GM12878 (cell line): ENCODE data around the gene DLG4. TPM values are rescaled to one million over a fixed set of nuclear protein-coding genes. Genes with fewer than 3 reads are reported as not detected.

Source experiments
- ATAC-seq: fragments of 200-7000 bp; cut with Tn5 transposase; 3 replicates; pipeline ENCODE4 v1.9.1; 2020; ENCODE audit warnings: mild to moderate bottlenecking, moderate library complexity
- BruUV-seq: library from RNA; stranded (reverse); fragments of 400-500 nt; replicated peaks from 2 replicates; lab custom pipeline; 2021; lab: Mats Ljungman, UMichigan
- CTCF ChIA-PET: fragments of 300-600 bp; sonication (Branson Sonifier 250); formaldehyde crosslinking; extraction: SDS; loops from one replicate; lab custom pipeline; 2021; ENCODE audit warnings: inconsistent platforms; lab: Yijun Ruan, JAX
- POLR2A ChIA-PET: fragments of 350-600 bp; formaldehyde crosslinking; extraction: SDS; loops from one replicate; lab custom pipeline; 2021; ENCODE audit warnings: inconsistent platforms; lab: Charles Lee
- RAD21 ChIA-PET: fragments of 300-600 bp; sonication (Branson Sonifier 250); formaldehyde crosslinking; loops from one replicate; lab custom pipeline; 2023; ENCODE audit warnings: antibody characterized with exemption; ENCODE audit not compliant: unreplicated experiment; lab: Charles Lee
- SMC1A ChIA-PET: fragments of 300-600 bp; sonication (Branson Sonifier 250); formaldehyde crosslinking; loops from one replicate; lab custom pipeline; 2023; ENCODE audit not compliant: unreplicated experiment, uncharacterized antibody; lab: Charles Lee
- DNase-seq: peaks from one replicate; pipeline ENCODE4 v3.0.0-alpha.2; 2011; ENCODE audit warnings: low read depth, low spot score
- FAIRE-seq: peaks from 3 replicates; lab custom pipeline; 2011; peaks lifted over from hg19 to GRCh38; lab: Jason Lieb, UNC
- H2AFZ ChIP-seq: 2 replicates; pipeline ENCODE4 v1.6.0; 2011; ENCODE audit warnings: low read depth, low read length, control low read depth; ENCODE audit not compliant: control insufficient read depth
- H3K27ac ChIP-seq: 2 replicates; pipeline ENCODE4 v1.5.1; 2011; ENCODE audit warnings: control low read depth; ENCODE audit not compliant: control insufficient read depth, insufficient read depth
- H3K27me3 ChIP-seq, 2 experiments: replicated peaks in 1 of 2; 2 replicates each; pipeline versions ENCODE4 v1.6.0 to v1.6.1; 2011; ENCODE audit warnings: low read length in 1 of 2; ENCODE audit not compliant: control insufficient read depth in 2 of 2, insufficient read depth in 2 of 2
- H3K36me3 ChIP-seq, 2 experiments: 2 replicates each; pipeline ENCODE4 v1.5.1; 2011; ENCODE audit warnings: low read length in 1 of 2; ENCODE audit not compliant: control insufficient read depth in 2 of 2, insufficient read depth in 2 of 2
- H3K4me1 ChIP-seq: 2 replicates; pipeline ENCODE4 v1.6.1; 2011; ENCODE audit warnings: mild to moderate bottlenecking, low read length, moderate library complexity, mixed read lengths; ENCODE audit not compliant: control insufficient read depth, insufficient read depth
- H3K4me2 ChIP-seq: 2 replicates; pipeline ENCODE4 v1.6.0; 2011; ENCODE audit warnings: control low read depth; ENCODE audit not compliant: control insufficient read depth, insufficient read depth
- H3K4me3 ChIP-seq: fragments of 200-600 bp; sonication (generic); 2 replicates; pipeline ENCODE4 v1.5.1; 2016
- H3K79me2 ChIP-seq: 2 replicates; pipeline ENCODE4 v1.6.0; 2011; ENCODE audit warnings: low read length; ENCODE audit not compliant: control insufficient read depth, insufficient read depth
- H3K9ac ChIP-seq: 2 replicates; pipeline ENCODE4 v1.8.0; 2011; ENCODE audit warnings: low read length, control low read depth, mixed read lengths; ENCODE audit not compliant: control insufficient read depth, insufficient read depth
- H3K9me3 ChIP-seq: replicated peaks from 3 replicates; pipeline ENCODE4 v1.5.1; 2011; ENCODE audit warnings: mild to moderate bottlenecking, low read length; ENCODE audit not compliant: control insufficient read depth, insufficient read depth
- H4K20me1 ChIP-seq: 2 replicates; pipeline ENCODE4 v1.6.0; 2011; ENCODE audit not compliant: control insufficient read depth, insufficient read depth
- GABPA ChIP-seq: IDR thresholded peaks from 2 replicates; pipeline ENCODE4 v1.6.1; 2014; ENCODE audit warnings: antibody characterized with exemption, low read depth, mild to moderate bottlenecking, inconsistent platforms
- IKZF2 ChIP-seq, 2 experiments: fragments of 450-650 bp; IDR thresholded peaks; 2 replicates each; pipeline ENCODE4 v1.6.1; 2017; ENCODE audit warnings: mild to moderate bottlenecking in 2 of 2, moderate library complexity in 2 of 2
- MEF2B ChIP-seq: fragments of 450-650 bp; IDR thresholded peaks from 2 replicates; pipeline ENCODE4 v1.6.1; 2018; ENCODE audit warnings: mild to moderate bottlenecking, moderate library complexity; ENCODE audit not compliant: partially characterized antibody, poor library complexity, severe bottlenecking
- MTA3 ChIP-seq: IDR thresholded peaks from 2 replicates; pipeline ENCODE4 v1.6.1; 2012; ENCODE audit warnings: low read length, inconsistent platforms, borderline replicate concordance
- RBBP5 ChIP-seq: fragments of 200-600 bp; sonication (generic); conservative IDR thresholded peaks from 2 replicates; pipeline ENCODE4 v1.6.1; 2016
- SMAD1 ChIP-seq: fragments of 450-650 bp; IDR thresholded peaks from 2 replicates; pipeline ENCODE4 v1.6.1; 2018; ENCODE audit warnings: mild to moderate bottlenecking, low read depth; ENCODE audit not compliant: partially characterized antibody
- STAT1 ChIP-seq: fragments of 450-650 bp; conservative IDR thresholded peaks from 2 replicates; pipeline ENCODE4 v1.6.1; 2014; ENCODE audit warnings: antibody characterized with exemption, mild to moderate bottlenecking
- TCF7 ChIP-seq: IDR thresholded peaks from 2 replicates; pipeline ENCODE4 v1.6.1; 2014; ENCODE audit warnings: antibody characterized with exemption, borderline replicate concordance
- USF1 ChIP-seq: IDR thresholded peaks from 2 replicates; pipeline ENCODE4 v1.6.1; 2011; ENCODE audit warnings: borderline replicate concordance, low read depth, mild to moderate bottlenecking, moderate library complexity, mixed read lengths, low read length; ENCODE audit not compliant: insufficient read depth; ENCODE audit errors: extremely low read length
- YY1 ChIP-seq: IDR thresholded peaks from 2 replicates; pipeline ENCODE4 v1.6.1; 2011; ENCODE audit warnings: low read depth, mild to moderate bottlenecking, low read length
- WGBS: methylation state at CpG from one replicate; pipeline ENCODE4 v1.1.6; 2016; ENCODE audit warnings: low lambda C conversion rate; ENCODE audit not compliant: insufficient replicate concordance, insufficient coverage; ENCODE audit errors: missing lambda C conversion rate; 5-methylcytosine and 5-hydroxymethylcytosine counted together
- in situ Hi-C: fragments of 300-500 bp; cut with MboI; formaldehyde crosslinking; loops from 9 replicates; pipeline ENCODE4 v1.14.3; 2018; ENCODE audit warnings: mixed read lengths
- intact Hi-C: fragments of 100-400 bp; cut with micrococcal nuclease; formaldehyde crosslinking; loops from one replicate; pipeline ENCODE4 v1.14.2; 2022; ENCODE audit not compliant: unreplicated experiment
- polyA plus RNA-seq, 11 experiments: library from polyadenylated mRNA; depleted of rRNA in 4 of 11; unstranded in 6 of 11; stranded (reverse) in 5 of 11; fragments of >200 nt; fragmentation: Nextera tagmentation in 4 of 11; fragmentation: Illumina TruSeq in 1 of 11; extraction: Ambion mirVana in 4 of 11; extraction: Trizol in 1 of 11; gene quantifications; 1 replicate in 1 of 11; 2 replicates in 10 of 11; pipeline versions ENCODE4 v1.2.1 to v1.2.3, GENCODE V29; 2011 to 2016; ENCODE audit warnings: inconsistent platforms in 2 of 11, missing spikeins in 2 of 11, low read depth in 1 of 11
- total RNA-seq, 4 experiments: library from RNA; depleted of rRNA in 3 of 4; stranded (reverse); fragments of >200 nt in 3 of 4; fragmentation: Illumina TruSeq in 1 of 4; extraction: Trizol in 1 of 4; gene quantifications; 2 replicates each; pipeline versions ENCODE4 v1.2.1 to v1.2.3, GENCODE V29; 2013 to 2021
- TF ChIP-seq, protein P1 (sequence below): fragments of 450-650 bp; IDR thresholded peaks from 2 replicates; pipeline ENCODE4 v1.6.1; 2016; ENCODE audit warnings: mild to moderate bottlenecking
- TF ChIP-seq, protein P2 (sequence below): IDR thresholded peaks from 2 replicates; pipeline ENCODE4 v1.6.1; 2012; ENCODE audit warnings: low read depth, low read length, improper control_type of control experiment
- TF ChIP-seq, protein P3 (sequence below): IDR thresholded peaks from 2 replicates; pipeline ENCODE4 v1.6.1; 2011; ENCODE audit warnings: low read depth, low read length, improper control_type of control experiment, borderline replicate concordance
- TF ChIP-seq, protein P4 (sequence below): fragments of 450-650 bp; conservative IDR thresholded peaks from 2 replicates; pipeline ENCODE4 v1.6.1; 2017; ENCODE audit warnings: mild to moderate bottlenecking, moderate library complexity

The DLG4 gene
- total and polyA plus RNA-seq, 10 of the 15 experiments (the other 5 are each of a cell fraction or from before 2014, with no cell fraction given) = 0.07 to 4.1 (median 1.3) TPM

- TF ChIP-seq, protein P1, sequence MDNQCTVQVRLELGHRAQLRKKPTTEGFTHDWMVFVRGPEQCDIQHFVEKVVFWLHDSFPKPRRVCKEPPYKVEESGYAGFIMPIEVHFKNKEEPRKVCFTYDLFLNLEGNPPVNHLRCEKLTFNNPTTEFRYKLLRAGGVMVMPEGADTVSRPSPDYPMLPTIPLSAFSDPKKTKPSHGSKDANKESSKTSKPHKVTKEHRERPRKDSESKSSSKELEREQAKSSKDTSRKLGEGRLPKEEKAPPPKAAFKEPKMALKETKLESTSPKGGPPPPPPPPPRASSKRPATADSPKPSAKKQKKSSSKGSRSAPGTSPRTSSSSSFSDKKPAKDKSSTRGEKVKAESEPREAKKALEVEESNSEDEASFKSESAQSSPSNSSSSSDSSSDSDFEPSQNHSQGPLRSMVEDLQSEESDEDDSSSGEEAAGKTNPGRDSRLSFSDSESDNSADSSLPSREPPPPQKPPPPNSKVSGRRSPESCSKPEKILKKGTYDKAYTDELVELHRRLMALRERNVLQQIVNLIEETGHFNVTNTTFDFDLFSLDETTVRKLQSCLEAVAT = no peak
- no peak for TF ChIP-seq GABPA
Measured at GRCh38 chr17:7215136-7215638, 4.4 kb downstream of the DLG4 start (continued).

GRCh38 chr17:7214300-7215135 is 5.1 kb downstream of the DLG4 start:
- no peak overlapping the region for H3K9ac ChIP-seq
- ChIA-PET SMC1A (interaction anchor here (0.5 to 1.6 kb wide), 2 partner anchors 37 to 58 kb away, joined by 4 read pairs; partner anchors contain the start of gene CTDNEP1), CTCF (interaction anchor here (0.8 to 1.9 kb wide), 8 partner anchors 26 to 210 kb away, joined by 3 to 7 read pairs (median 4); partner anchors contain the start of genes ACAP1 and SLC2A4), RAD21 (interaction anchor here (0.6 to 0.9 kb wide), 5 partner anchors 28 to 297 kb away, joined by 3 to 4 read pairs (median 3); partner anchors contain the start of gene GABARAP), POLR2A (interaction anchor here (0.6 to 3.3 kb wide), 6 partner anchors 20 to 474 kb away, joined by 3 to 12 read pairs (median 4); partner anchors contain the start of genes DVL2, PHF23 and WRAP53)
- ATAC-seq (peak; percentile 91), DNase-seq (peak; percentile 89), FAIRE-seq (peak; percentile 97)
- H3K4me1 ChIP-seq = peaks cover 18% of the 10 kb centered on the region
- no peaks in the 10 kb centered on the region for H3K27me3 ChIP-seq
- no peaks in the 10 kb centered on the region for H3K36me3 ChIP-seq
- in situ Hi-C loops = no loop called here
- H3K27ac ChIP-seq = no peak overlapping the region; the same call in 1 of the 2 replicates
- WGBS = under 1% methylated on average over 38 of the region's 45 CpGs
- intact Hi-C loops = loop anchor here (1.0 to 5.0 kb wide), 4 partner anchors 9 to 83 kb away; partner anchors contain the start of genes ELP5 and PHF23
- H3K79me2 ChIP-seq = no peaks in the 10 kb centered on the region
- peak overlapping the region; percentile 72 for H3K4me3 ChIP-seq
- H3K9me3 ChIP-seq = no peaks in the 10 kb centered on the region
- H3K4me2 ChIP-seq = peak overlapping the region; percentile 89
- H4K20me1 ChIP-seq = no peaks in the 10 kb centered on the region
- no TSS peak for BruUV-seq
- H2AFZ ChIP-seq = peak overlapping the region; percentile 41
- no peak for TF ChIP-seq STAT1
- no peak for TF ChIP-seq USF1
- no peak for TF ChIP-seq IKZF2 (IDR thresholded peaks at IDR 0.05)
- TF ChIP-seq SMAD1 = no peak
- peak; percentile 14 for TF ChIP-seq MEF2B
- TF ChIP-seq, protein P2, sequence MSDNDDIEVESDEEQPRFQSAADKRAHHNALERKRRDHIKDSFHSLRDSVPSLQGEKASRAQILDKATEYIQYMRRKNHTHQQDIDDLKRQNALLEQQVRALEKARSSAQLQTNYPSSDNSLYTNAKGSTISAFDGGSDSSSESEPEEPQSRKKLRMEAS = no peak
- TF ChIP-seq YY1 = no peak
- TF ChIP-seq, protein P3, sequence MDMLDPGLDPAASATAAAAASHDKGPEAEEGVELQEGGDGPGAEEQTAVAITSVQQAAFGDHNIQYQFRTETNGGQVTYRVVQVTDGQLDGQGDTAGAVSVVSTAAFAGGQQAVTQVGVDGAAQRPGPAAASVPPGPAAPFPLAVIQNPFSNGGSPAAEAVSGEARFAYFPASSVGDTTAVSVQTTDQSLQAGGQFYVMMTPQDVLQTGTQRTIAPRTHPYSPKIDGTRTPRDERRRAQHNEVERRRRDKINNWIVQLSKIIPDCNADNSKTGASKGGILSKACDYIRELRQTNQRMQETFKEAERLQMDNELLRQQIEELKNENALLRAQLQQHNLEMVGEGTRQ = no peak; the same call in 1 of the 2 replicates
- TF ChIP-seq, protein P4, sequence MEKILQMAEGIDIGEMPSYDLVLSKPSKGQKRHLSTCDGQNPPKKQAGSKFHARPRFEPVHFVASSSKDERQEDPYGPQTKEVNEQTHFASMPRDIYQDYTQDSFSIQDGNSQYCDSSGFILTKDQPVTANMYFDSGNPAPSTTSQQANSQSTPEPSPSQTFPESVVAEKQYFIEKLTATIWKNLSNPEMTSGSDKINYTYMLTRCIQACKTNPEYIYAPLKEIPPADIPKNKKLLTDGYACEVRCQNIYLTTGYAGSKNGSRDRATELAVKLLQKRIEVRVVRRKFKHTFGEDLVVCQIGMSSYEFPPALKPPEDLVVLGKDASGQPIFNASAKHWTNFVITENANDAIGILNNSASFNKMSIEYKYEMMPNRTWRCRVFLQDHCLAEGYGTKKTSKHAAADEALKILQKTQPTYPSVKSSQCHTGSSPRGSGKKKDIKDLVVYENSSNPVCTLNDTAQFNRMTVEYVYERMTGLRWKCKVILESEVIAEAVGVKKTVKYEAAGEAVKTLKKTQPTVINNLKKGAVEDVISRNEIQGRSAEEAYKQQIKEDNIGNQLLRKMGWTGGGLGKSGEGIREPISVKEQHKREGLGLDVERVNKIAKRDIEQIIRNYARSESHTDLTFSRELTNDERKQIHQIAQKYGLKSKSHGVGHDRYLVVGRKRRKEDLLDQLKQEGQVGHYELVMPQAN = 0 out of 2 replicates have a peak, but pooled peaks have one; percentile 23
- no peak for TF ChIP-seq TCF7
- TF ChIP-seq MTA3 = no peak
- no peak for TF ChIP-seq RBBP5
